Activated T-cell treated with anti-CD3 and anti-CD28 coated beads for 24 hours (primary cell): ENCODE data around the gene LRP4.
"Not testable (repeated sequence)": the region's sequence is repeated elsewhere in the genome, so short reads cannot be mapped to it uniquely, and the experiment has no call there.

ENCODE experiments used
- DNase-seq: peaks from one replicate; pipeline ENCODE4 v3.0.0-alpha.2; 2020; ENCODE audit warnings: low read depth

The LRP4 gene

GRCh38 chr11:46918083-46918787 lies at the start of gene LRP4:
Gene LRP4 (minus strand): TSS chr11:46918550. CDS start chr11:46918379, 171 bp downstream.
- DNase-seq = peak; percentile 28

- no peak for DNase-seq
Observed at GRCh38 chr11:46967962-46968361, 49.6 kb upstream of the LRP4 start.

- DNase-seq = no peak
Observed at GRCh38 chr11:46966773-46967172, 48.4 kb upstream of the LRP4 start.

GRCh38 chr11:46963844-46964243 lies 45.5 kb upstream of the LRP4 start:
- DNase-seq = no peak

- DNase-seq = not testable (repeated sequence)
Observed at GRCh38 chr11:46961886-46962285, 43.5 kb upstream of the LRP4 start.

- DNase-seq = no peak
Observed at GRCh38 chr11:46961041-46961440, 42.7 kb upstream of the LRP4 start.

- no peak for DNase-seq
Observed at GRCh38 chr11:46958777-46959176, 40.4 kb upstream of the LRP4 start.

- DNase-seq = no peak
Observed at GRCh38 chr11:46953093-46953492, 34.7 kb upstream of the LRP4 start.

GRCh38 chr11:46952553-46952952 lies 34.2 kb upstream of the LRP4 start:
- no peak for DNase-seq

GRCh38 chr11:46951864-46952263 lies 33.5 kb upstream of the LRP4 start:
- DNase-seq = no peak

GRCh38 chr11:46949297-46949696 lies 30.9 kb upstream of the LRP4 start:
- DNase-seq = no peak

GRCh38 chr11:46948378-46949131 lies 30.2 kb upstream of the LRP4 start:
- no peak for DNase-seq

- DNase-seq = no peak
Observed at GRCh38 chr11:46947399-46948077, 29.2 kb upstream of the LRP4 start.

- no peak for DNase-seq
Observed at GRCh38 chr11:46944356-46945075, 26.2 kb upstream of the LRP4 start.

GRCh38 chr11:46942172-46942571 lies 23.8 kb upstream of the LRP4 start:
- DNase-seq = no peak

GRCh38 chr11:46936138-46937110 lies 18.1 kb upstream of the LRP4 start, which contains the start of gene CSTPP1:
Gene CSTPP1 (plus strand): TSS chr11:46936761. CDS start chr11:46936806, 45 bp downstream.
- peak; percentile 92 for DNase-seq

GRCh38 chr11:46930089-46930488 lies 11.7 kb upstream of the LRP4 start:
- no peak for DNase-seq

- not testable (repeated sequence) for DNase-seq
Observed at GRCh38 chr11:46928701-46929100, 10.4 kb upstream of the LRP4 start.

- DNase-seq = not testable (repeated sequence)
Observed at GRCh38 chr11:46927928-46928327, 9.6 kb upstream of the LRP4 start.

GRCh38 chr11:46920755-46921154 lies 2.4 kb upstream of the LRP4 start:
- DNase-seq = no peak
